Measurements from ENCODE around the gene ASB16. TPM values are rescaled to one million over a fixed set of nuclear protein-coding genes. Genes with fewer than 3 reads are reported as not detected.
A peak's percentile ranks its signal among the peaks of the same experiment; 100 is the strongest.

ASB16 gene
- total and polyA plus RNA-seq, 9 of the 15 experiments (the other 6 are each of a cell fraction or from before 2014, with no cell fraction given): 0.03 to 0.07 TPM; not detected in 7

DNA sequence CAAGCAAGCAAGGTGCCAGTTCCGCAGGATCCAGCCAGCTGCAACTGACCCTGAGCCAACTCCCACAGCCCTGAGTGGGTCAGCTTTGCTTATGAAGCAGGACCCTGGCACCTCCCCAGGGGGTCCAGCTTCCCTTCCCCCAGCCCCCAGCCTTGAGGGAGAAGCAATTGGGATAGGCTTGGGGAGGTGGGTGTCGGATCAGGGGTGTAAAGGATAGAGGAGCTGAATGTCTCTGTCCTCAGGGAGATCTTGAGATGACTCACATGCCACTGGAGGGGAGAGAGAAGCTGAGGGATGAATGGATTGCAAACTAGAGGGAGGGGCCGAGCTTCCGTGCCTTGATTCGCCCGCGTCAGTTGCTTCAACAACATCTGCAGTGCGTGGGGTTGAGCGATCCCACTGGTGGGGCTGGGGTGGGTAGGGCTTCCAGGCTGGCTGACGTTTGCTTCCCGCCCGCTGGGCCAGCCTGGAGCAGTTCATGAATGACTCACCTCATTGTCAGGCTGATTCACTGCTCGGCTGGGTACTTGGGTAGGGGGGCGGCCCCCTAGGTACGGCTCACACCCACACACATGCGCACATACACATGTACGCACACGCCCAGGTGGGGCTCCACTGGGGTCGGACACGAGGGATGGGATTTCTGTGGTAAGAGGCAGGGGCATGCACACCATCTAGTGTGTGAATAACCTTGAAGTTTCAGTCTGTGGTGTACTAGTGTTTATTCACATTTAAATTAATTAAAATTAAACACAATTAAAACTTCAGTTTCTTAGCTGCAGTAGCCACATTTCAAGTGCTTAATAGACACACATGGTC lies 32.4 kb upstream of the ASB16 start (continued):
- TF ChIP-seq, protein P1, sequence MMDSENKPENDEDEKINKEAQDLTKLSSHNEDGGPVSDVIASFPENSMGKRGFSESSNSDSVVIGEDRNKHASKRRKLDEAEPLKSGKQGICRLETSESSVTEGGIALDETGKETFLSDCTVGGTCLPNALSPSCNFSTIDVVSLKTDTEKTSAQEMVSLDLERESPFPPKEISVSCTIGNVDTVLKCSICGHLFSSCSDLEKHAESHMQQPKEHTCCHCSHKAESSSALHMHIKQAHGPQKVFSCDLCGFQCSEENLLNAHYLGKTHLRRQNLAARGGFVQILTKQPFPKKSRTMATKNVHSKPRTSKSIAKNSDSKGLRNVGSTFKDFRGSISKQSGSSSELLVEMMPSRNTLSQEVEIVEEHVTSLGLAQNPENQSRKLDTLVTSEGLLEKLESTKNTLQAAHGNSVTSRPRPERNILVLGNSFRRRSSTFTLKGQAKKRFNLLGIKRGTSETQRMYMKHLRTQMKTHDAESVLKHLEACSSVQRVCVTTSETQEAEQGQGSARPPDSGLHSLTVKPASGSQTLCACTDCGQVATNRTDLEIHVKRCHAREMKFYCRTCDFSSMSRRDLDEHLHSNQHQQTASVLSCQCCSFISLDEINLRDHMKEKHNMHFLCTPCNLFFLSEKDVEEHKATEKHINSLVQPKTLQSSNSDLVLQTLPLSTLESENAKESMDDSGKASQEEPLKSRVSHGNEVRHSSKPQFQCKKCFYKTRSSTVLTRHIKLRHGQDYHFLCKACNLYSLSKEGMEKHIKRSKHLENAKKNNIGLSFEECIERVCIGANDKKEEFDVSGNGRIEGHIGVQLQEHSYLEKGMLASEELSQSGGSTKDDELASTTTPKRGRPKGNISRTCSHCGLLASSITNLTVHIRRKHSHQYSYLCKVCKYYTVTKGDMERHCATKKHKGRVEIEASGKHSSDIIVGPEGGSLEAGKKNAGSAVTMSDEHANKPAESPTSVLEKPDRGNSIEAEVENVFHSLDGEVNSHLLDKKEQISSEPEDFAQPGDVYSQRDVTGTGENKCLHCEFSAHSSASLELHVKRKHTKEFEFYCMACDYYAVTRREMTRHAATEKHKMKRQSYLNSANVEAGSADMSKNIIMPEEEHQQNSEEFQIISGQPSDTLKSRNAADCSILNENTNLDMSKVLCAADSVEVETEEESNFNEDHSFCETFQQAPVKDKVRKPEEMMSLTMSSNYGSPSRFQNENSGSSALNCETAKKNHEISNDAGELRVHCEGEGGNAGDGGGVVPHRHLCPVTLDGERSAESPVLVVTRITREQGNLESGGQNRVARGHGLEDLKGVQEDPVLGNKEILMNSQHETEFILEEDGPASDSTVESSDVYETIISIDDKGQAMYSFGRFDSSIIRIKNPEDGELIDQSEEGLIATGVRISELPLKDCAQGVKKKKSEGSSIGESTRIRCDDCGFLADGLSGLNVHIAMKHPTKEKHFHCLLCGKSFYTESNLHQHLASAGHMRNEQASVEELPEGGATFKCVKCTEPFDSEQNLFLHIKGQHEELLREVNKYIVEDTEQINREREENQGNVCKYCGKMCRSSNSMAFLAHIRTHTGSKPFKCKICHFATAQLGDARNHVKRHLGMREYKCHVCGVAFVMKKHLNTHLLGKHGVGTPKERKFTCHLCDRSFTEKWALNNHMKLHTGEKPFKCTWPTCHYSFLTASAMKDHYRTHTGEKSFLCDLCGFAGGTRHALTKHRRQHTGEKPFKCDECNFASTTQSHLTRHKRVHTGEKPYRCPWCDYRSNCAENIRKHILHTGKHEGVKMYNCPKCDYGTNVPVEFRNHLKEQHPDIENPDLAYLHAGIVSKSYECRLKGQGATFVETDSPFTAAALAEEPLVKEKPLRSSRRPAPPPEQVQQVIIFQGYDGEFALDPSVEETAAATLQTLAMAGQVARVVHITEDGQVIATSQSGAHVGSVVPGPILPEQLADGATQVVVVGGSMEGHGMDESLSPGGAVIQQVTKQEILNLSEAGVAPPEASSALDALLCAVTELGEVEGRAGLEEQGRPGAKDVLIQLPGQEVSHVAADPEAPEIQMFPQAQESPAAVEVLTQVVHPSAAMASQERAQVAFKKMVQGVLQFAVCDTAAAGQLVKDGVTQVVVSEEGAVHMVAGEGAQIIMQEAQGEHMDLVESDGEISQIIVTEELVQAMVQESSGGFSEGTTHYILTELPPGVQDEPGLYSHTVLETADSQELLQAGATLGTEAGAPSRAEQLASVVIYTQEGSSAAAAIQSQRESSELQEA (IDR thresholded peaks at IDR 0.05; ENCODE audit: low read depth): no peak
- TF ChIP-seq TAF15 (IDR thresholded peaks at IDR 0.05; ENCODE audit: low read depth, low read length) (no peak), TCF7L2 (IDR thresholded peaks at IDR 0.05; ENCODE audit: low read depth, low read length) (no peak), GTF2E2 (tag; IDR thresholded peaks at IDR 0.05) (no peak), ZNF561 (CRISPR knock-in tag; conservative IDR thresholded peaks at IDR 0.05) (no peak), TRIM28 (IDR thresholded peaks at IDR 0.05) (no peak), SRSF7 (optimal IDR thresholded peaks at IDR 0.05; ENCODE audit: low read depth, low read length) (no peak), NUFIP1 (IDR thresholded peaks at IDR 0.05; ENCODE audit: partially characterized antibody) (no peak), ZNF133 (CRISPR knock-in tag; IDR thresholded peaks at IDR 0.05) (no peak)
- TF ChIP-seq, protein P2, sequence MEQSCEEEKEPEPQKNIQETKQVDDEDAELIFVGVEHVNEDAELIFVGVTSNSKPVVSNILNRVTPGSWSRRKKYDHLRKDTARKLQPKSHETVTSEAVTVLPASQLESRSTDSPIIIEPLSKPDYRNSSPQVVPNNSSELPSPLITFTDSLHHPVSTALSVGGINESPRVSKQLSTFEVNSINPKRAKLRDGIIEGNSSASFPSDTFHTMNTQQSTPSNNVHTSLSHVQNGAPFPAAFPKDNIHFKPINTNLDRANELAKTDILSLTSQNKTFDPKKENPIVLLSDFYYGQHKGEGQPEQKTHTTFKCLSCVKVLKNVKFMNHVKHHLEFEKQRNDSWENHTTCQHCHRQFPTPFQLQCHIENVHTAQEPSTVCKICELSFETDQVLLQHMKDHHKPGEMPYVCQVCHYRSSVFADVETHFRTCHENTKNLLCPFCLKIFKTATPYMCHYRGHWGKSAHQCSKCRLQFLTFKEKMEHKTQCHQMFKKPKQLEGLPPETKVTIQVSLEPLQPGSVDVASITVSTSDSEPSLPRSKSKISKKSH (CRISPR knock-in tag; IDR thresholded peaks at IDR 0.05): no peak
- TF ChIP-seq, protein P3, sequence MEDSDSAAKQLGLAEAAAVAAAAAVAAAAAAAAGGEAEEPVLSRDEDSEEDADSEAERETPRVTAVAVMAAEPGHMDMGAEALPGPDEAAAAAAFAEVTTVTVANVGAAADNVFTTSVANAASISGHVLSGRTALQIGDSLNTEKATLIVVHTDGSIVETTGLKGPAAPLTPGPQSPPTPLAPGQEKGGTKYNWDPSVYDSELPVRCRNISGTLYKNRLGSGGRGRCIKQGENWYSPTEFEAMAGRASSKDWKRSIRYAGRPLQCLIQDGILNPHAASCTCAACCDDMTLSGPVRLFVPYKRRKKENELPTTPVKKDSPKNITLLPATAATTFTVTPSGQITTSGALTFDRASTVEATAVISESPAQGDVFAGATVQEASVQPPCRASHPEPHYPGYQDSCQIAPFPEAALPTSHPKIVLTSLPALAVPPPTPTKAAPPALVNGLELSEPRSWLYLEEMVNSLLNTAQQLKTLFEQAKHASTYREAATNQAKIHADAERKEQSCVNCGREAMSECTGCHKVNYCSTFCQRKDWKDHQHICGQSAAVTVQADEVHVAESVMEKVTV (CRISPR knock-in tag; IDR thresholded peaks at IDR 0.05): no peak
- TF ChIP-seq, protein P4, sequence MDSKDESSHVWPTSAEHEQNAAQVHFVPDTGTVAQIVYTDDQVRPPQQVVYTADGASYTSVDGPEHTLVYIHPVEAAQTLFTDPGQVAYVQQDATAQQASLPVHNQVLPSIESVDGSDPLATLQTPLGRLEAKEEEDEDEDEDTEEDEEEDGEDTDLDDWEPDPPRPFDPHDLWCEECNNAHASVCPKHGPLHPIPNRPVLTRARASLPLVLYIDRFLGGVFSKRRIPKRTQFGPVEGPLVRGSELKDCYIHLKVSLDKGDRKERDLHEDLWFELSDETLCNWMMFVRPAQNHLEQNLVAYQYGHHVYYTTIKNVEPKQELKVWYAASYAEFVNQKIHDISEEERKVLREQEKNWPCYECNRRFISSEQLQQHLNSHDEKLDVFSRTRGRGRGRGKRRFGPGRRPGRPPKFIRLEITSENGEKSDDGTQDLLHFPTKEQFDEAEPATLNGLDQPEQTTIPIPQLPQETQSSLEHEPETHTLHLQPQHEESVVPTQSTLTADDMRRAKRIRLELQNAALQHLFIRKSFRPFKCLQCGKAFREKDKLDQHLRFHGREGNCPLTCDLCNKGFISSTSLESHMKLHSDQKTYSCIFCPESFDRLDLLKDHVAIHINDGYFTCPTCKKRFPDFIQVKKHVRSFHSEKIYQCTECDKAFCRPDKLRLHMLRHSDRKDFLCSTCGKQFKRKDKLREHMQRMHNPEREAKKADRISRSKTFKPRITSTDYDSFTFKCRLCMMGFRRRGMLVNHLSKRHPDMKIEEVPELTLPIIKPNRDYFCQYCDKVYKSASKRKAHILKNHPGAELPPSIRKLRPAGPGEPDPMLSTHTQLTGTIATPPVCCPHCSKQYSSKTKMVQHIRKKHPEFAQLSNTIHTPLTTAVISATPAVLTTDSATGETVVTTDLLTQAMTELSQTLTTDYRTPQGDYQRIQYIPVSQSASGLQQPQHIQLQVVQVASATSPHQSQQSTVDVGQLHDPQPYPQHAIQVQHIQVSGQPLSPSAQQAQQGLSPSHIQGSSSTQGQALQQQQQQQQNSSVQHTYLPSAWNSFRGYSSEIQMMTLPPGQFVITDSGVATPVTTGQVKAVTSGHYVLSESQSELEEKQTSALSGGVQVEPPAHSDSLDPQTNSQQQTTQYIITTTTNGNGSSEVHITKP (IDR thresholded peaks at IDR 0.05; ENCODE audit: partially characterized antibody): peak; percentile 92
